DLD1 (cell line): ENCODE data around the gene NAALADL2.
"Not testable (repeated sequence)": the region's sequence is repeated elsewhere in the genome, so short reads cannot be mapped to it uniquely, and the experiment has no call there.

Experiments used
- in situ Hi-C: cut with HindIII; loops from 2 replicates; pipeline ENCODE4 v1.10.0; 2017; ENCODE audit warnings: low sequenced_read_pairs

NAALADL2 gene

DNA sequence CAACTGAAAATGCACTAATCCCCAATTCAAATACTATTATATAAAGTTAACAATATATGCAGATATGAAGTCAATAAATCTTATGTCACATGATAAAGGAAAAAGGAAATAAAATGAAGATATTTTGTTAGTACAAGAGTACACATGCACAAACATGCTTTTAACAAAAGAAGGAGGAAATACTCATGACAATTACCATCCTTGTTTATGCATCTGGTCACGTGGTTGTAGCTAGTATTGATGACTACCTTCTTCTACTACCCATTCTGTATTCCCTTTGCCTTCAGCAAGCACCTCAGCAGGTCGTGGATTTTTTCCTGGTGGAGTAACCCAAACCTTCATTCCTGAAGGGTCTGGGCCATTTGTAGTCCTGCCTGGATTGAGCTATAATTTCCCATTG lies 669.6 kb downstream of the NAALADL2 start:
- in situ Hi-C loops = not testable (repeated sequence)

DNA sequence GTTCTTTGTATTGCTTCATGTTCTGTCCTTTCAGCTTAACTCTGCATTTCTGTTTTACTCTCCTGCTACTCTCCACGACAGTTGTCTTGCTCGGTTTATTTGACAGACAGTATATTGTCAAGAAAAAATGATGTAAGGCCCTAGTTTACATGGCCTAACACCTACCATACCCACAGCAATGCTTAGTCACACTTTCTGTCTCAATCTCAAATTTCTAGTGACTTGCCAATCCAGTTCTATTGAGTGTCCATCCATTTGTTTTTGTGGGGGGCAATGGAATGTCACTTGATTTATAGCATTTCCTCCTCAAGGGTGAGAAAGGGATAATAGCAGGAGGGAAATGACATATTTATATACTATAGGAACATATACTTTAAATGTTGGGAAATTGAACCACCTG lies 676.2 kb downstream of the NAALADL2 start:
- in situ Hi-C loops = no loop called here

- in situ Hi-C loops = no loop called here
These were observed 687.0 kb downstream of the NAALADL2 start for GRCh38 chr3:175546115-175546514.

- in situ Hi-C loops = no loop called here
These were observed 693.8 kb downstream of the NAALADL2 start for GRCh38 chr3:175552929-175553328.

GRCh38 chr3:175554801-175555200 lies 695.7 kb downstream of the NAALADL2 start:
- in situ Hi-C loops = no loop called here

DNA sequence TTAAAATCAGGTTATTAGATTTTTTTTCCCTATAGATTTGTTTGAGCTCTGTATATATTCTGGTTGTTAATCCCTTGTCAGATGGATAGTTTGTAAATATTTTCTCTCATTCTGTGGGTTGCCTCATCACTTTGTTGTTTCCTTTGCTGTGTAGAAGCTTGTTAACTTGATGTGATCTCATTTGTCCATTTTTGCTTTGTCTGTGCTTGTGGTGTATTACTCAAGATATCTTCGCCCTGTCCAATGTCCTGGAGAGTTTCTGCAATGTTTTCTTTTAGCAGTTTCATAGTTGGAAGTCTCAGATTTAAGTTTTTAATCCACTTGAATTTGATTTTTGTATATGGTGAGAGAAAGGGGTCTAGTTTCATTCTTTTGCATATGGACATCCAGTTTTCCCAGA lies 699.1 kb downstream of the NAALADL2 start:
- in situ Hi-C loops = no loop called here

DNA sequence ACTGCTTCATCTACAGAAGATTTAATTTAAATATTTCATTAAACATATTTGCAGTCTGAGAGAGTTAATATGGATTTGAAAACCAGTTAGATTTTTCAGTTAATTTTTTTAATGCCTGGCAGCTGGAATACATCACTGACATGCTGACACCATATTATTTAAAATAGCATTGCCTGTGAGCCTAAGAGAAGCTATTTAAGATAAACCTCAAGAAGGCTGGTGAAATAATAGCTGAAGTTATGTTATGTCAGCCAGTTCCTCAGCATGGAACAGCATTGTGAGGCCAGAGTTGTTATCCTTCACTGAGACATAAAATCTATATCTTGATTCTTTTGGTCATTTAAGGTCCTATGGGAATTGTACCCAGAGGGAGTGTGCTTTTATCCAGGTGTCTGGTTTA lies 705.2 kb downstream of the NAALADL2 start:
- in situ Hi-C loops = no loop called here

DNA sequence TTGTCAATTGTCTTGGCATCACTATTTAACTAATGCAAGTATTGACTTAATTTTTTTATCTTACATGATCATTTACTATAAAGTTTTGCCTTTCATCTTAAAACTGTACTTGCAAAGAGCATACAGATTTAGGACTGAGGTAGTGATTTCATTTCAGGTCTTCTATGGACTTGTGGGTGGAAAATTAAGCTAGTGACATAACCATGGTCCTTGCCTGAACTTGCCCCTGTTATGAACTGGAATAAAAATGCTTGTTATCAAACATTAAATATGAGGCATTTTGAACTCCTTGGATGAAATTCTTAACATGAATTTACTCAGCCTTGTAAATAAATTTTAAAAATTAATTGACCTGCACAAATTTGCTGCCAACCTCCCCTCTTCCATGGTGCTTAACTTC lies 712.0 kb downstream of the NAALADL2 start:
- in situ Hi-C loops = no loop called here

DNA sequence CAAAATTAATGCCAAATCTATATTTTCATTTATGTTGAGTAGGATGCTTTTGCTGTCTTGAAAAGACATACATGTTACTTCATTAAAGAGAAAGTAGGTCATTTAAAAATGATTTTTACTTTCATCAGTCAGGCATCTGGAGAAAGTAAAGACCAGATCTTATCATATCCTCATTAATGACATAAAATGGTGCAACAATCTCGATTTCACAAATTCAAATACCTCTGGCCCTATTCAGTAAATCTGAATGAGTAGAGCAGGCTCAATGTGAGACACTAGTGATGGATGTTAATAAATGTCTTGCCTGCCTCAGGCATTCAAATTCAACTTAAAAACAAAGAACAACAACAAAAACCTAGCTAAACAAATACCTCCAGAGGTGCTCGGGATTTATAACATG lies 714.1 kb downstream of the NAALADL2 start:
- in situ Hi-C loops = no loop called here

DNA sequence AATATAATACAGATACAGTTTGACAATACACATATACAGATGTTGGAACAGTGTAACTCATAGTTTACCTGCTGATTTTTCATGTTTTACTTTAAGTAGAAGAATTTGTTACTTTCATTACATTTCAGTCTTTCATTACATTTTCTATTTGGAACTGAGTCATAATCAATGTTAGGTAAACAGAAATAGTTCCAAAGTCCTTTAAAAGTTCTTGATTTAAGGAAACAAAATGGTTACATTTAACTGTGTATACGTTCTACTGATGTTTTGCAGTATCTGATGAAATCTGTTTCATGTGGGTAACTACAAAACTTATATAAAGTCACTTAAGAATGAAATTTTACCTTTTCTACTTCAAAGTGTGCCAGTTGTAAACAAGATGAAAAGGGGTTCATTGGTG lies 721.2 kb downstream of the NAALADL2 start:
- in situ Hi-C loops = no loop called here

- in situ Hi-C loops = no loop called here
These were observed 726.8 kb downstream of the NAALADL2 start for GRCh38 chr3:175585898-175586297.

- in situ Hi-C loops = no loop called here
These were observed 731.6 kb downstream of the NAALADL2 start for GRCh38 chr3:175590745-175591144.

GRCh38 chr3:175591375-175591774 lies 732.2 kb downstream of the NAALADL2 start:
- in situ Hi-C loops = no loop called here

DNA sequence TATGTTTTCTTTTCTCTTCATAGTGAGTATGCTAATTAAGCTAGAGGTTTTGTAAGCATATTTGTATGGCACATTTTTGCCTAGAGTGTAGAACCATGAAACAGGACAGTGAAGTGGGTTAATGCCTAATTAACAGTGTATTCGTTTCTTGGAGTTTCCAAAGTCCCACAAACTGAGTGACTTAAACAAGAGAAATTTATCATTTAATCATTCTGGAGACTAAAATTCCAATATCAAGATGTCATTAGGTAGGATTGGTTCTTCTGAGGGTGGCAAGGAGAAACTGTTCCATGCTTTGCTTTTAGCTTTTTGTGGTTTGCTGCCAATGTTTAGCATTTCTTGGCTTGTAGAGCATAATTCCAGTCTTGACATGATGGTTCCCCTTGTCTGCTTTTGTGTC lies 734.2 kb downstream of the NAALADL2 start:
- in situ Hi-C loops = no loop called here

DNA sequence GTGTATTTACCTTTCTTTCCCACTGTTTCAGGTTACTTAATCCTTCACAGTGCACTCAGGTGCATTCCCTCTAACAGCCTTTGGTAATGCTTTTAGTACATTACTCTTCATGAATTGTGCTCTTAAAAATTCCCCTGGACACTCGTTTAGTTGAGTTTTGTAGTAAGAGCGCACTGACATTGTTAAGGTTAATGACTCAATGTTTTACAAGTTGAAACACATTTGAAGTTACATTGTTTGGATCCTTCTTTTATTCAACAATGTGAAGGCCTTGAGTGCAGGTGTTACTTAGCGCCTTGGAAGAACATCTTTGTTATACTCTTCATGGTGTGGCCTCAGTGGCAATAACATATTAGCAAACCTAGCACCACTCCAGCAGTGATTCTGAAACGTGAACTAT lies 739.6 kb downstream of the NAALADL2 start:
- in situ Hi-C loops = no loop called here

DNA sequence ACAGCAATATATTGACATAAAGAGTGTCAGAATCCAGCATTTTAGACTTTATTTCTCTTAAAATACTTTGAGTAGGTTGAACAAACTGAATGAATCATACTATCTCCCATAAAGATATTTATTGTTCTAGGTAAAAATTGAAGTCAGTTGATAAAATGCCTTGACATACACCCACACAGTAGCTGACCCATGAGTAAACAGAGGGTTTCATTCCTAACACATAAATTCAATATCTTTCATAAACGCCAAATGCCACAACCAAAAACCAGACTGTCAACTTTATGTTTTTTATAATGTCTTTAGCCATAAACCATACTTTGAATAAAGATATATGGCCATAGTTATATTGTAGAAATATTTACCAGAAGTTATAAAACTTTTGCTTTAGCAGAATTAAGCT lies 742.4 kb downstream of the NAALADL2 start:
- in situ Hi-C loops = no loop called here

DNA sequence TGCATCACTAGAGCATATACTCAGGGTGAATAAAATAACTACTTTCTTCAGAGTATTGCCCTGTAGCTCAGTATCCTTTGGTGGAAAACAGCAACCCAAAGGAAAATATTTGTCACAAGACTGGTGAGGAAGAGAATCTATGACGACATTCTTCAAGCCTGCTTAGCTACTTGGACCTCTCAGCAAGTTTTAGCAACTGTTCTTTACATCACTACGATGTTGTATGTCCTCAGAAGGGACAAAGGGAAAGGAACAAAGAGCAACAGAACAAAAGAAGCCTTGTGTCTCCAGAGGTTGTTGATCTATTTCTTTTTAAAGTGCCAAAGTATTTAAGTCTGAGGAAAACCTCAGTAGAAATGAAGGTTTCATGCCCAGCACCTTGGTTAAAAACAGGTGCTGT lies 746.7 kb downstream of the NAALADL2 start:
- in situ Hi-C loops = no loop called here

DNA sequence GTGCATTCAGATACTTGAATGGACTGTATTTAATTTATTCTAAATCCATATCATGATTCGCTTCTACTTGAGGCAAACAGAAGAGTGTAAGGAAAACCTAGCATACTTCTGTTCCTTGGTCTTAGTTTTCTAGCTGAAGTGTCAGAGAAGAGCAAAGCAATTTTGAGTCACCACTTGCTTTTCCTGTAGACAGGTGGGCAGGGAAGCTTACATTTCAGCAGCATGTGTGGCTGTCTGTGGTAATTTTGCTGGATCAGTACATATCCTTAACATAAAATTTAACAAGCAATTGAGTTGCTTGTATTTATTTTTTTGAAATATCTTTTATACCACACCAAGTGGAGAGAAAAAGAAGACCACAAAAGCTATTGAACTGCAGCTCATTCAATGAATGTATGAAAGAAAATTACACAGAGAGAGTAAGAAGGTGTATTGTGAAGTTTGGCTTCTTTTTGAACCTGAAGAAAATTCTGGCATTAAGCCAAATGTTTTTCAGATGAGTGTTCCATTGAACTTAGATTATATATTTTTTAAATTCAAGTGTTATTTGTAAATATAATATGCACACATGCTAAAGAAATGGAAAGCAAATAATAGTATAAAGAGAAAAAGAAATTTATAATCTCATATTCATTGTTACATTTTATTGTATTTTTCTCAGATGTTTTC lies 747.6 kb downstream of the NAALADL2 start:
- in situ Hi-C loops = no loop called here

GRCh38 chr3:175608356-175608755 lies 749.2 kb downstream of the NAALADL2 start:
- in situ Hi-C loops = no loop called here

DNA sequence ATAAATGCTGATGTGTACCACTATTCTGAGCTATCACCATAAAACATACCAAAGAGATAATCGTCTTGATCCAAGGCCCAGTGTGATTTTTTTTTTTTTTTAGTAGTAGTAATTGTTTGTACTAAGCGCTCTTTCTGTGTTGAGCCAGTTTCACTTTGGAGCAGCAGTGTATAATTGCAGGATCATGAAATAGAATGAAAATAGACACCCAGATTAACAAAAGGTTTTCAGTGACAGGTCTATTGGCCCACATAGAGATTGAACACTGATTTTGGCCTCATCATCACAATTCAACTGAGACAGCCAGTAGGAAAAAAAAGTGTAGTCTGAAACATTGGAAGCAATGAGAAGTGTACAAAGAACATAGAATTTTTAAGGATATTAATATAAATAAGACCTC lies 749.8 kb downstream of the NAALADL2 start:
- in situ Hi-C loops = no loop called here

GRCh38 chr3:175612487-175613196 lies 753.5 kb downstream of the NAALADL2 start:
- in situ Hi-C loops = no loop called here

DNA sequence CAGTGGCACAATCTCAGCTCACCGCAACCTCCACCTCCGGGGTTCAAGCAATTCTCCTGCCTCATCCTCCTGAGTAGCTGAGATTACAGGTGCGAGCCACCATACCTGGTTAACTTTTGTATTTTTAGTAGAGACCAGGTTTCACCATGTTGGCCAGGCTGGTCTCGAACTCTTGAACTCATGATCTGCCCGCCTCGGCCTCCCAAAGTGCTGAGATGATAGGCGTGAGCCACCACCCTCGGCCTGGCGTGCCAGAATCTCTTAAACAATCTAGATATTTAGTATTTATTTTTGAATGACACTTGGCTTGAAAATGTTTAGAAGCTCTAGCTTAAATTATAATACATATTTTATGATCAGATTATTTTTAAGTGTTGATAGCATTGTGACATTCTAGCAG lies 755.0 kb downstream of the NAALADL2 start:
- in situ Hi-C loops = not testable (repeated sequence)

- in situ Hi-C loops = no loop called here
These were observed 758.1 kb downstream of the NAALADL2 start for GRCh38 chr3:175617247-175617646.
